ENCODE data around the gene NTHL1.

The NTHL1 gene

DNA sequence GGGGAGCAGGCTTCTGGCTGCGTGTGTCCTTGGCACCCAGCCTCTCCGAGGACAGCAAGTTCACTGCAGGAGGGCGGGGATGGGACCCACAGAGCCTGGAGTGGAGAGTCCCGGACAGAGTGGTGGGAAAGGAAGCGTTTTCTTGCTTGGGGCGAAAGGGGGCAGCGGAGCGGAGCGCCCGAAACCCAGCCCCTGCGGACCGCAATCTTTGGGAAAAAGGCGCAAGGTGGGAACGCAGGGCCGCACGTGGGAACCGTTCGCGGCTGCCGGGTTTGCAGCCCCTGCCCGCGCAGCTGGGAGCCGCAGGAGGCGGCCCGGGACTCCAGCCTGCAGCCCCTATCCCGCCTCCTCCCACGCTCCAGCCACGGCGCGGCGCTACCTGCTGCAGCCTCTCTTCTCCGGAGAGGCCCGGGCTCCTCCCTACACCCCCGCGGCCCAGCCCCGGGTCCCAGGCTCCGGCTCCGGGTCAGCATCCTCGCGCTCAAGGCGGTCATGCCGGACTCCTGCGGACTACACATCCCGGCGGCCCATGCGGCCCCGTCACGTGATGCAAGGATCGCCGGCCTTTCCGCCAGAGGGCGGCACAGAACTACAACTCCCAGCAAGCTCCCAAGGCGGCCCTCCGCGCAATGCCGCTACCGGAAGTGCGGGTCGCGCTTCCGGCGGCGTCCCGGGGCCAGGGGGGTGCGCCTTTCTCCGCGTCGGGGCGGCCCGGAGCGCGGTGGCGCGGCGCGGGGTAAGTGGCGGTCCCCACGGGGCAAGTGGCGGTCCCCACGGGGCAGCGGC is at the start of gene NTHL1, which contains the start of gene TSC2:
NTHL1 (minus strand) TSS at position 505 of the 786 bp plus-strand sequence; CDS start at position 494, 11 bp downstream.
TSC2 (plus strand) TSS at position 656 of the 786 bp plus-strand sequence. CDS start 631 bp downstream, outside the sequence.
- peak; percentile 72 to 99 (median 95) for DNase-seq

DNA sequence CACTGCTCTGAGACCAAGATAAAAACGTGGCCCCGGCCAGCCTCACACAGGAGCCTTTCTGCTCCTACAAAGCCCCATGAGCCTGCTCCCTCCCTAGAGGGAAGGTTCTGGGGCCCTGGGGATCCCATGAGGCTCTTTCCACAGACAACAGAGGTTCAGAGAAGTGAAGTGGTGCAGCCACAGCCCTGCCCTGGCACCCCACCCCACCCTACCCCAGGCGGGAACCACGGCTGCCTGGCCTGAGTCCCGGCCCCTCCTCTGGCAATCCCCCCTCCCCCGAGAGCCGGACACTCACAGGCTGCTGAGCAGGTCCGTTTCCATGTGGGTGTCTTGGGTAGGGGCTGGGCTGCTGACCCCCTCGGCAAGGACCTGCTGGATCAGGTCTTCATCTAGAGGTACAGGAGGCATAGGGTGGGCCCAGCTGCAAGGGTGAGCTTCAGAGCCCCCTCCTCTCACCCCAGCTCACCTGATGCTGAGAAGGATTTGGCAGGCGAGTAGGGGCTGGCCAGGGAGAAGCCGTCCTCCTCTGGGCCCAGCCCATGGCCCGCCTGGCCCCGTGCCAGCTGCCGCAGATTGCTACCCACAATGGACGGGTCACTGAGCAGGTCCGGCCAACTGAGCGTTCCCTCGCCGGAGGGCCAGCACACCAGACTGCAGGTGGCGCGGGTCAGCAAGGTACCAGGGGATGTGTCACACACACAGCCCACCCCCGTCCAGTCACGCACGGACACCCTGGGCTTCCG is 49.4 kb upstream of the NTHL1 start:
- peak in 17 of 51 donors; percentile 5 to 48 (median 24) for DNase-seq

DNA sequence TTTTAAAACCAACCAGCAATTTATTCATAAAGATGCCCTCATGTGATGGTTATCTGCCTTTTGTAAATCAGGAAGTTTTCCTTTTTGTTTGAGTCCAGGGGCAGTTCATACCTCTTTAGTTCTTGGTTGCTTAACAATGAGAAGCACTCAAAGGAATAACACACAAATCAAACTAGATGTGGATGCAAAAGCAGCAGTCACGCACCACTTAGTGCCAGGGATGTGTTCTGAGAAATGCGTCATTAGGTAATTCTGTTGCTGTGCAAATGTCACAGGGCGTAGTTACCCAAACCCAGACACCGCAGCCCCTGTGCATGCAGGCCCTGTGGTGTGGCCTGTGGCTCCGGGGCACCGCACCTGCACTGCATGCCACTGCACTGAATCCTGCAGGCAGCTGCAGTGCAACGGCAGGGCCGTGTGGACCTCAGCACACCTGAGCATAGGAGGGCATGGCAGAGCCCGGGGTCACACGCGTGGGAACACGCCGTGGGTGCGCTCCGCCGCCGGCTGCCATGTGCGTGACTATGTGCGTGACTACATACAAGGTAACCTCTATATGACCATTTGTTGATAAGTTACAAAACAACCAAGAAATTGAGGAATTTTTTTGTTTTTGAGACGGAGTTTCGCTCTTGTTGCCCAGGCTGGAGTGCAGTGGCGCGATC is 48.4 kb upstream of the NTHL1 start:
- DNase-seq: no peak

DNA sequence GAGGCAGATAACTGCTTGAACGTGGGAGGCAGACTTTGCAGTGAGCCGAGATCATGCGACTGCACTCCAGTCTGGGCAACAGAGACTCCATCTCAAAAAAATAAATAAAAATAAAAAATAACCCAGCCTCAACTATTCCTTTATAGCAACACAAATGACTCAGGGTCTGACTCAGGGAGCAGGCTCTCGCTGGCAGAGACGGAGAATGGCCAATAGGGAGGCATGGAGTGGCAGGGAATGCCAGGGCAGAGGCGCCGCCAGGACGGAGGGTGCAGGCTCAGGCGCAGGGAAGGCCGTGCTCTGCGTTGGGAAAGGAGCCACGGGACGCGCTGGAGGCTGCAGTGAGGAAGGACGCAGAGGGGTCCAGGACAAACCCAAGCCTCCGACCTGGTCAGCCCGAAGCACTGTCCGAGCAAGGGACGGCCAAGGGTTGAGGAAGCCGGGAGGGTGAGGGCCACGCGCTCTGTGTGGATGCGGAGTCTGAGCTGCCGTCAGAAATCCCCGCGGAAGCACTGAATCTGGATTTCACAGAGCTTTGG is 47.8 kb upstream of the NTHL1 start:
- DNase-seq: no peak

DNA sequence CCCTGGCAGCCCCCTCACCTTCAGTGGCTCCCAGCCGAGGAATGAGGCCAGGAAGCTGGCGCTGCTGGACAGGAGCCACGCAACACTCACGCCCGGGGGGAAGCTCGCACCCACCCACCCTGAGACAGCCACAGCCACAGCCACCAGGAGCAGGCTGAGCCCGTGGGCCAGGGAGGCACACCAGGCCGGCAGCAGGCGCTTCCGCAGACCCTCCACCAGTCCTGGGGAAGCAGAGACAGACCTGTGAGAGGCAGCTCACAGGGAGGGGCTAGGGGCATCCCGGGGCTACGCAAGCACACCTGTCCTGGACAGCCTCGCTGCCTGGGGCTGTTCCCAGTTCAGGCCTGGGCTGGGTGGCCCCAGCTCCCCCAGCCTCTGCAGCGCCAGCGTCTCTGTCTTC is 46.2 kb upstream of the NTHL1 start:
- DNase-seq: no peak

DNA sequence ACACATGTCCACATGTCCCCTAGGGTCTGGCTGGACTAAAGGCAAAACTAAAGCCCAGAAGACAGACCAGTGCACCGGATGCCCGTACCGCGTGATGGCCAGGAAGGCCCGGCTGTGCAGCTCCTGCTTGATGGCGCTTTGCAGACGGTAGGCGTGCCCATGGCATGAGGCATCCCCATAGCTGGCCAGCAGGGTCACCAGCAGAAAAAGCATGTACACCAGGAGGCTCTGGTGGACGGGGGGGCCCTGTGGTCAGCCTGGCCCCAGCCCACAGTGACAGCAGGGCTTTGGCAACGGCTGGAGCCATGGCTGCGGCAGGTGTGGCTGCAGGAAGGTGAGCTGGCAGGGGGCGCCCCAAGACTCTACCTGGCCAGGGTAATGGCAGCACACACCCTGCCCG is 45.2 kb upstream of the NTHL1 start:
- DNase-seq: no peak

DNA sequence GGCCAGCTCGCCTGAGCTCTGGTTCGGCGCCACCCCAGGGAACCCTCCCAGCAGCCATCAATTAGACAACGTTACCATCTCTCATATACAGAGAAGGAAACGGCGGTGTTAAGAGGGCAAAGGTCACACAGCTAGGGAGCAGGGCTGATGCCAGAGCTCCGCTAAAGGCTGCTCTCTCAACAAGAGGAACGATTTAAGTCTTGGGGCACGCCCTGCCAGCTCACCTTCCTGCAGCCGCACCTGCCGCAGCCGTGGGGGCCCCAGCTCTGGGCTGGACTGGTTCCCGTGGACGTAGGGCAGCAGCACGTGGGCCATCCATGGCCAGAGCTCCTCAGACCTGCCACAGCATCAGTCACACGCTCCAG is 44.6 kb upstream of the NTHL1 start:
- no peak for DNase-seq

DNA sequence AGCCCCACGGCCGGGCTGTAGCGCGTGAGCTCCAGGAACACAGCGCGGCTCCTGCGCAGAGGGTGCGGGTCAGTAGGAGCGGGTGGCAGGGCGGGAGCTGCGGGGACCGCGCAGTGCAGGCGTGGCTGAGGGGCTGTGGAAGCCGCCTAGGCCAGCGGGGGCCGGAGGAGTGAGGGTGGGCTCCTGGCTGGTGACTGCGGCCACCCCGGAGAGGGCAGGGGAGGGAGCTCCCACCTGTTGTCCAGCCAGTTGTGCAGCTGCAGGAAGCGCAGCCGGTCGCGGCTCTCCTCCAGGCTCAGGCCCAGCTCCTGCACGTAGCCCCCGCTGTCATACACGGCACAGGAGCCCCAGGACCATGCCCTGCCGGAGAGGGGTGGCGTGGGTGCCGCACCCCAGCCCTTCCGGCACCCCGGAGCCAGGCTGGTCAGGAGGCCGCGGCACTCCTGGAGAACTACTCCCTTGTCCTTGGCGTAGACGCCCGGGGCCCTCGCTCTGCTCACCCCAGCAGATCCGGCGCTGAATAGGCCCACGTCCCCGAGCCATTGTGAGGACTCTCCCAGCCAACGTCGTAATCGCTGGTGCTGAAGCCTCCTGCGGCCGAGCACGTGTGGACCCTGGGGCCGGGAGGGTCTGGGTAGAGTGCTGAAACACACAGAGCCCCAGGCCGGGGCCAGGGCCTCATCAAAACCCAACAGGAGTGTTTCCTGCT is 44.1 kb upstream of the NTHL1 start:
- DNase-seq: no peak

DNA sequence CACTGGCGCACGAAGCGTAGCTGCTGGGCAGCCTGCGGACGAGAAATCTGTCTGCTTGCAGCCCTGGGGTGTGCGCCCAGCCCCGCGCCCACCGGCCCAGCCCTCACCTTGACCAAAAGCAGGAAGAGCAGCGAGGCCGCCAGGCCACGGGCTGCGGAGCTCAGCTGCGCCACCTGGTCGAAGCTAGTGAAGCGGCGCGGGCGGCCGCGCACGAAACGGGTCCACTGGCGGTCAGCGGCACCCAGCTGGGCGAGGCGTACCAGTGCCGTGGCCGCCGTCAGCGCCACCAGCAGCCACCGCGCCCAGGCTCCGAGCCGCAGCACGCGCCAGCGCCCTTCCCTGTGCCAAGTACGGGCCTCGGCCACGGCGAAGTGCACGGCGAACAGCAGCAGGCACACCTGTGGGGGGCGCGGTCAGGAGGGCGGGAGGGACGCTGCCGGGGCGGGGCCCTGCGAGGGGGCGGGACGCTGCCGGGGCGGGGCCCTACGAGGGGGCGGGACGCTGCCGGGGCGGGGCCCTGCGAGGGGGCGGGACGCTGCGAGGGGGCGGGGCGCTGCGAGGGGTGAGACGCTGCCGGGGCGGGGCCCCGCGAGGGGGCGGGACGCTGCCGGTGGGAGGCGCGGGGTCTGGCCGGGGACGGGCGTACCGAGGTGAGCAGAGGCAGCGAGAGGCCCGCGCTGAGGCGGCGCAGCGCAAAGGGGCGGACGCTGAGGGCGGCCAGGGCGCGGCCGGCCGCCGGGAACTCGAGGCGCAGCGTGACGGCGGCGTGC is 43.3 kb upstream of the NTHL1 start:
- peak in 10 of 51 donors; percentile 9 to 51 (median 28) for DNase-seq

DNA sequence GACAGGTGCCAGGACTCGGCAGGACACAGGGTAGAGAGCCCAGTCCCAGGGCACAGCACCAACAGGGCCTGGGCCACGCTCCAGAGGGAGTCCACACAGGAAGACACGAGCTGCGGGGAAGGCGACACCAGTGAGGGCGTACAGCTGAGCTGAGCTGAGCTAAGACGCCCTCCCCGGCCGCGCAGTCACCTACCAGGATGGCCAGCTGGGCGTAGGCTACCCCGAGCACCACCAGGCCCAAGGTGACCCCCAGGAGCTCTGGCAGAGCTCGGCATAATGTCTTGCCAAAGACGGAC is 42.8 kb upstream of the NTHL1 start:
- peak in 14 of 51 donors; percentile 12 to 49 (median 24) for DNase-seq

DNA sequence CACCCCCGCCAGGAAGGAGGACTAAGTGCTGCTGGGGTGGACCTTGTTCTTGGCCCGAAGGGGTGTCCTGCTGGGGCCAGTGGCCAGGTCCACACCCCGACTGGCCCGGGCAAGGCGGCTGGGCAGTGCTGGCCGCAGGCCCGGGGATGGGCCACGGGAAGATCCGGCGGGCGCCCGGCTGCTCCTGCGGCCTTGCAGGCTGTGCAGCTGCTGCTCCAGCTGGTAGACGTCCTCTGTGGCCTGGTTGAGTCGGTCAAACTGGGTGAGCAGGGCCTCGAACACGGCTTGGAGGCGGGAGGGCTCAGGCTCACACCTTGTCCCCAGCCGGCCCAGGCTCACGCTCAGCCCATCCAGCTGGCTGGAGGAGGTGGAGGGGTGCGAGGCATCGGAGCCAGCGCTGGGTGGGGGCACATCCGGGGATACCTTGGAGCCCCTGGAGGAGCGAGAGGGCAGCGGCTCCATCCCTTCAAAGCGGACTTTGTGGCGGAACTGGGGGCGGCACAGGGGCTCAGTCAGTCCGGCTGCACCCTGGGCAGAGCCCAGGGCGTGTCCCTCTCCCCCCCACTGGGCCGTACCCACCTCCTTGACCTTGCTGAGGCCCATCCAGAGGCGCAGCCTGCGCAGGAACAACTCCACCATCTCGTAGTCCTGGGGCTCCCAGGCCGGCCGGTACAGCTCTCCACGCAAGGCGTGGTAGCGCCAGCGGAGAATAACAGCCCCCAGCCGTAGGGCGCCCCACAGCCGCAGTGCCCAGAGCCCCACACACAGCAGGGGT is 42.3 kb upstream of the NTHL1 start:
- DNase-seq: peak in 7 of 51 donors; percentile 11 to 29 (median 21)

DNA sequence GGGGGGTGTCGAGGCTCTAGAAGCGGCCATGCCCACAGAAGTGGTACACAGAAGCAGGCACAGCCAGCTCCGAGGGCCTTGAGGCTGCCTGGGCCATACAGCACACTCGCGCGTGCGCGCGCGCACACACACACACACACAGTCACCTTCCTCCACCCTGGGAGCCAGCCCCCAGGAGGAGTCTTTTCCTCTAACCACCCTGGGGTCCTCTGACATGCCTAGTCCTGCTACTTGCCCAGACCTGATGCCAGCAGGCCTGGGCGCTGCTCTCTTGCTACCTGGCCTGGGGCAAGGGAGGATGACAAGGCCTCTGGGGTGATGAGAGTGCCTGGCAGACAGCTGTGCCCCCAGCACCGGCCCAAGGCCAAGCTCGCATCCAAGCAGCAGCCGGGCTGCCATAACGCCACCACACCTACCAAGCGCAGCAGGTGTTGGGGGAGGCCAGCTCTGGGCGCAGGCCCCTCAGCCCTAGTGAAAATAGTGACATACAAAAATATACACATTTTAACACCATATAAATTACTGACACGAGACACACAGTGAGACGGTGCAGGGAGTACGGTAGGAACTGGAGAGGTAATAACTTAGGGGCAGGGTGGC is 41.2 kb upstream of the NTHL1 start:
- no peak for DNase-seq

DNA sequence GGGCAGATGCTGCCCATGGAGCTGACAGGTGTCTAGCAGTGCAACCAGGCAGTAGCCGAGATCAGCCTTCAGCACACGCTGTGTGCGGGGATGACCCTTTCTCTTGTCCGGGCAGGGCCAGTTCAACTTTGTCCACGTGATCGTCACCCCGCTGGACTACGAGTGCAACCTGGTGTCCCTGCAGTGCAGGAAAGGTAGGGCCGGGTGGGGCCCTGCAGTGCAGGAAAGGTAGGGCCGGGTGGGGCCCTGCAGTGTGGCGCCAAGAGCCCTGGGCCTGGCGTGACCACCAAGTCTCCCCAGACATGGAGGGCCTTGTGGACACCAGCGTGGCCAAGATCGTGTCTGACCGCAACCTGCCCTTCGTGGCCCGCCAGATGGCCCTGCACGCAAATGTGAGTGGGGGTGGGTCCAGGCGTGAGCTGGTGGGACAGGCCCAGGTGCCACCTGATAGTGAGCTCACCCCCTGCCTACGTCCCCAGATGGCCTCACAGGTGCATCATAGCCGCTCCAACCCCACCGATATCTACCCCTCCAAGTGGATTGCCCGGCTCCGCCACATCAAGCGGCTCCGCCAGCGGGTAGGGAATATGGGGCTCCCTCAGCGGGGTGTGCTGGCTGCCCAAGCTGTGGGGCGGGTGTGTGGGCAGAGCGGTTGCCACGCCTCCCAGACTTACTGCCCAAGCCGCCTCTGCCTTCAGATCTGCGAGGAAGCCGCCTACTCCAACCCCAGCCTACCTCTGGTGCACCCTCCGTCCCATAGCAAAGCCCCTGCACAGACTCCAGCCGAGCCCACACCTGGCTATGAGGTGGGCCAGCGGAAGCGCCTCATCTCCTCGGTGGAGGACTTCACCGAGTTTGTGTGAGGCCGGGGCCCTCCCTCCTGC is 40.4 kb upstream of the NTHL1 start:
- DNase-seq: no peak

DNA sequence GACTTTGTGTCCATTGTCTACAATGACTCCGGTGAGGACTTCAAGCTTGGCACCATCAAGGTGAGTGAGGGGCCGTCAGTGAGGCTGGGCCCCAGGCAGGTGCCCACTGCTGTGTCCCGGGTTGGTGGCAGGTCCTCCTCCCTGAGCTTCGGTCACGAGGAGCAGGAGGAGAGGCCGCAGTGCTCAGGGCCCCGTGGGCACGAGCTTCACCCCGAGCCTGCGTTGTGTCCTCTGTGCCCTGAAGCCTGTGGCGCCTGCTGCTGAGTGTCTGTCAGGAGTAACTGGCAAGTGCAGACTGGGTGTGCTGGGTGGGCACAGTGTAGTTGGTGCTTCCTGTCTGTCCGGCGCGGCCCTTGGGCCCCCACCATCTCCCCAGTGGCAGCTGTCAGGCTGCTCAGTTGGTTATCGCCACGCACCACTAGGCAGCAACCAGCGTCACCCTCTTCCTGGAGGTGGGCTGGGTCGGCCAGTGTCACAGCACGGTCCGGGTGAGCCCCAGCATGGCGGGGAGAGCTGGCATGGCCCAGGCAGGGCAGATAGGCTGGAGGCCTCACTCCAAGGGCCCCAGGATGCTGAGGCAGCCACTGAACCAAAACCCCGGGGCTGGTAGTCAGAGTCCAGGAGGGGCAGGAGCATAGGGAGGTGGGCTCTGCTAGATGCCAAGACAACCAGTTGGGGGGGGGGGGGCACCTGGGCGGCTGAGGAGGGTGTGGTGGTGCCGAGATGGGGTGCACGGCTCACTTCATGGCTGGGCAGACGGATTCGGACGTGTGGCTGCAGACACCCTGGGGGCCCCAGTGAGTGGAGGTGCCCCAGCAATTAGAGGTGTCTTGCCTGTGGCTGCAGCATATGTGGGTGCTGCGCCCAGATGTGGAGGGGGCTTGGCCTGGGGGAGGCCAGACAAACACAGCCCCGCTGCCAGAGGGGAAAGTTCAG is 39.4 kb upstream of the NTHL1 start:
- no peak for DNase-seq

DNA sequence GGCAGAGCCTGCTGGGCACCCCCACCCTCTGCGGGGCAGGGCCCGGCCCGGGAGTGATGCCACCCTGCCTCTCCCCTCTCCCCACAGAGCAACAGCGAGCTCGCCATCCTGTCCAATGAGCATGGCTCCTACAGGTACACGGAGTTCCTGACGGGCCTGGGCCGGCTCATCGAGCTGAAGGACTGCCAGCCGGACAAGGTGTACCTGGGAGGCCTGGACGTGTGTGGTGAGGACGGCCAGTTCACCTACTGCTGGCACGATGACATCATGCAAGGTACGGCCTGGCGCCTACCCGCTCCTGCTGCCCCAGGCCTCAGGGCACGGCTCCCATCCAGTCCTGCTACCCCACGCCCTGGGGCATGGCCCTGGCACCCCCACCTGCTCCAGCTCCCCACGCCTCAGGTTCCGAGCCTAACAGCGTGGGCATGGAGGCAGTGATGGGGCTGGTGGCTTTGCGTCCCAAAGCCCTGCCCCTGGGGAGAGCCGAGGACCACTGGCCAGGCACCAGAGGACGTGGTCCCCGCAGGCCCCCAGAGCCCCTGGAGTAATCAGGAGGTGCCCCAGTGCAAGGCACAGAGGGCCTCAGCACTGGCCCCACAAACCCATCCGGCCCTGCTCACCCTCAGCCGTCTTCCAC is 38.6 kb upstream of the NTHL1 start:
- no peak for DNase-seq

DNA sequence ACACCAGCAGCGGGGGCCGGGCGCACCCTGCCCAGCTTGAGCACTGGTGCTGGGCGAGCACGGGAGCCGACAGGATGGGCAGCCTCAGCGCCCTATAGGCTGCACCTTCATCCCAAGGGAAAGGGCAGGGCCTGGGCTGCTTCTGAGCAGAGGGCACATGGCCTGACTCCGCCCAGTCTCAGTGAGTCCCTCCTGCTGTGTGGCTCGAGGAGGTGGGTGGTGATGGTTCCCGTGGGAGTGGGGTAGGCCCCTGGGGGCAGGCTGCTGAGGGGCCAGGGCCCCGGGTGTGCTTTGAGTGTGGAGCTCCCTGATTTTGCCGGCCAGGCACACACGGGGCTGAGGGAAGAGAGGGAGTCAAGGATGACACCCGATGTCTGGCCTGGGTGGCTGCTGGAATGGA is 38.0 kb upstream of the NTHL1 start:
- DNase-seq: no peak
